GM18505 (cell line): ENCODE results near the gene FOXR1.

Experiments used
- ATAC-seq: cut with Tn5 transposase; IDR thresholded peaks from one replicate; pipeline ENCODE4 v1.9.1; 2021; ENCODE audit not compliant: unreplicated experiment
- POLR2A ChIP-seq: IDR thresholded peaks from 4 replicates; pipeline ENCODE4 v1.6.1; 2011; ENCODE audit warnings: borderline replicate concordance; ENCODE audit not compliant: insufficient read depth, insufficient read length; ENCODE audit errors: extremely low read depth

FOXR1 gene

DNA sequence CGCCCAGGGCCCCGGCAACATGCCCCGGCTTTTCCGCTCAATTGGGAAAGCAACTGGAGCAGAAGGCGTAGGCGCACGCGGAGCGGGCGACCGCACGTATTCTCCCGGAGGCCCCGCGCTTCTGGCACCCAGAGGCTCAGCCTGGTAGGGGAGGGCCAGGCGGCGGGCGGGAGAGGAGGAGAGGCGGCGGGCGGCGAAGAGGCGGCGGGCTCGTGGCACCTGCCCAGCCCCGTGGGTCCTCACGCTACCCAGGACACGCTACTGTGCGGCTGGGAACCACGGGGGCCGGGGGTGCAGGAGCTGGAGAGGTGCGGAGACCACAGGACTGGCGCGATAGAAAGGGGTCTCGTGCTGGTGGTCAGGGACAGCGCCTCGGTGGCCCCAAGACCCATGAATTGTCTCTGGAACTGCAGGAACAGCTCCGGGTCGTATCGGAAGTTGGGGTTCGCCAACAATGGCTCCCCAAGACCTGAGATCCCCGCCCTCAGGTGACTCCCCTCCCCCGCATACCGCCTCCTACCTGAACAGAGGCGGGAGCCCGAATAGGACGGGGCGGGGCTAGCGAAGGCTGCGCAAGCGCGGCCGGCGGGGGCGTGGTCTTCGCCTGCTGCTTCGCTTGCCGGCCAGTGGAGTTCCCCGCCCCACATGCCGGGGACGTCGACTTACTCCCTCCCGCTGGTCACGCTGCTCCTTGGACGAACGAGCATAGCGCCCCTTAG lies 58.9 kb downstream of the FOXR1 start, which contains the start of gene SLC37A4:
TSS of gene SLC37A4 (minus strand) at position 549 of the 719 bp plus-strand sequence.
- peak; percentile 71 for TF ChIP-seq POLR2A
- ATAC-seq: peak; percentile 93
